Measurements from ENCODE around the gene TMEM266.

- no peak for TF ChIP-seq CTCF (IDR thresholded peaks at IDR 0.05; ENCODE audit: low read depth, low read length)
- TF ChIP-seq POLR2A (IDR thresholded peaks at IDR 0.05; ENCODE audit: extremely low read depth, insufficient read length): no peak
Measured at GRCh38 chr15:76152197-76152596, 92.4 kb downstream of the TMEM266 start.
